GM19324 (cell line): ENCODE results near the gene MYO3B.
"Not testable (repeated sequence)": the region's sequence is repeated elsewhere in the genome, so short reads cannot be mapped to it uniquely, and the experiment has no call there.

Experiments
- ATAC-seq: cut with Tn5 transposase; IDR thresholded peaks from one replicate; pipeline ENCODE4 v1.9.1; 2021; ENCODE audit warnings: mild to moderate bottlenecking, moderate library complexity; ENCODE audit not compliant: unreplicated experiment, low FRiP score

MYO3B gene

GRCh38 chr2:170254293-170254732 lies 76.4 kb downstream of the MYO3B start:
- no peak for ATAC-seq

GRCh38 chr2:170255137-170255536 lies 77.2 kb downstream of the MYO3B start:
- no peak for ATAC-seq

GRCh38 chr2:170255971-170256370 lies 78.0 kb downstream of the MYO3B start:
- no peak for ATAC-seq

GRCh38 chr2:170258382-170258781 lies 80.4 kb downstream of the MYO3B start:
- ATAC-seq = no peak

GRCh38 chr2:170260188-170260587 lies 82.2 kb downstream of the MYO3B start:
- ATAC-seq = no peak

GRCh38 chr2:170261566-170261965 lies 83.6 kb downstream of the MYO3B start:
- ATAC-seq = no peak

GRCh38 chr2:170262343-170262742 lies 84.4 kb downstream of the MYO3B start:
- no peak for ATAC-seq

- no peak for ATAC-seq
Observed at GRCh38 chr2:170262806-170263205, 84.9 kb downstream of the MYO3B start.

GRCh38 chr2:170263728-170264521 lies 86.0 kb downstream of the MYO3B start:
- ATAC-seq = not testable (repeated sequence)

- ATAC-seq = no peak
Observed at GRCh38 chr2:170264522-170264860, 86.5 kb downstream of the MYO3B start.

- ATAC-seq = no peak
Observed at GRCh38 chr2:170264865-170265264, 86.9 kb downstream of the MYO3B start.

GRCh38 chr2:170265321-170265720 lies 87.4 kb downstream of the MYO3B start:
- no peak for ATAC-seq

- ATAC-seq = no peak
Observed at GRCh38 chr2:170266358-170266757, 88.4 kb downstream of the MYO3B start.

GRCh38 chr2:170267071-170267470 lies 89.1 kb downstream of the MYO3B start:
- ATAC-seq = no peak

GRCh38 chr2:170270278-170270864 lies 92.4 kb downstream of the MYO3B start:
- ATAC-seq = no peak

GRCh38 chr2:170271340-170271739 lies 93.4 kb downstream of the MYO3B start:
- no peak for ATAC-seq

GRCh38 chr2:170276056-170276455 lies 98.1 kb downstream of the MYO3B start:
- ATAC-seq = no peak

GRCh38 chr2:170276925-170277629 lies 99.1 kb downstream of the MYO3B start:
- no peak for ATAC-seq

- ATAC-seq = no peak
Observed at GRCh38 chr2:170277951-170278350, 100.0 kb downstream of the MYO3B start.

- not testable (repeated sequence) for ATAC-seq
Observed at GRCh38 chr2:170279615-170280014, 101.7 kb downstream of the MYO3B start.

GRCh38 chr2:170282851-170283250 lies 104.9 kb downstream of the MYO3B start:
- ATAC-seq = no peak

- ATAC-seq = no peak
Observed at GRCh38 chr2:170284205-170284604, 106.3 kb downstream of the MYO3B start.
